Activated CD4-positive, alpha-beta T cell treated with anti-CD3 and anti-CD28 coated beads for 1 hour (primary cell): ENCODE measurements around the gene ACACB.

Experiments
- DNase-seq: peaks from one replicate; pipeline ENCODE4 v3.0.0-alpha.2; 2020

ACACB gene

DNA sequence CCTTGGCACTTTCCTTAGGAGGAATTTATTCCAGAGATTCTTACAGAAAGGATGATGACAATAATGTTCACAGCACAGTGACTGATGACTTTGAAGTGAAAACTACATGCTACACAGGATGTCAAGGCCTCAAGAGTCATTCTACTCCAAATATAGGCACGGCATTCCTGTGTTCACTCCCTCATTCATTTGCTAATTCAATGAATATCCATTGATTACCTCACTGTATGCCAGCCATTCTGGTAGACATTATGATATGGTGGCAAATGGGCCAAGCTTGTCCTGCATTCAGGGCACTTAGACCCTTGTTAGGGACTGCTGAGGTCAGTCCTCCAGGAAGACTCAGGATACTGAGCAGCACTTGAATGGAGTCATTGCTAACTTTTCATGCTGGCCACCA, 144.7 kb downstream of the ACACB start:
- DNase-seq, result no peak

DNA sequence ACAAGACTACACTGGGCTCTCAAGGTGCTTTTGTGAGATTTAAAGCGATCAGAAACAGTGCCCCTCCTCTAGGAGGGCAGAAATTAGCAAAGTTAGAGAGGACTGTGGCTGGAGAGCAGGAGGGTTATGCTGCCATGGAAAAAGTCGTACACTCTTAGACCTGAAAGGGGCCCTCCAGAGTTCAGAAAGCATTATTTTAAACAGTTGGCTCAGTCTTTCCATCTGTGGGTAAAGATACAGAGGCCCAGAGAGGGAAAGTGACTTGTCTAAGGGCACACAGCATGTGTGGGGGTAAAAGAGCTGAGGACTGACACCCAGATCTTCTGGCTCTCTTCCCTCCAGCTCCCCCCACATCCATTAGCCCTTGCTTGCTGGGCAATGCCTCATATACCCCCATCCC, 145.6 kb downstream of the ACACB start:
- no peak for DNase-seq

DNA sequence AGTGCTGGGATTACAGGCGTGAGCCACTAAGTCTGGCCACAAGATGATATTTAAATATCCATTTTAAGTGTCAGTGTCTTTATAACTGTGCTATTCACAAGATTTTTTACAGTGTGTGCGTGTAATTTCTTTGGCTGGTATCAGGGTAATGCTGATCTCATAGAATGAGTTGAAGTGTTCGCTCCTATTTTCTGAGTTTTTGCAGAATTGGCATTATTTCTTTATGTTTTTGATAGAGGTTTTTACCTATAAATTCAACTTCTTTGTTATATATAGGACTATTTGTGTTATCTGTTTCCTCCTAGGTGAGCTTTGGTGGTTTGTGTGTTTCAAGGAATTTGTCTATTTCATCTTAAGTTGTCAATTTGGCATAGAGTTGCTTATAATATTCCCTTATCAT, 147.1 kb downstream of the ACACB start:
- no peak for DNase-seq

DNA sequence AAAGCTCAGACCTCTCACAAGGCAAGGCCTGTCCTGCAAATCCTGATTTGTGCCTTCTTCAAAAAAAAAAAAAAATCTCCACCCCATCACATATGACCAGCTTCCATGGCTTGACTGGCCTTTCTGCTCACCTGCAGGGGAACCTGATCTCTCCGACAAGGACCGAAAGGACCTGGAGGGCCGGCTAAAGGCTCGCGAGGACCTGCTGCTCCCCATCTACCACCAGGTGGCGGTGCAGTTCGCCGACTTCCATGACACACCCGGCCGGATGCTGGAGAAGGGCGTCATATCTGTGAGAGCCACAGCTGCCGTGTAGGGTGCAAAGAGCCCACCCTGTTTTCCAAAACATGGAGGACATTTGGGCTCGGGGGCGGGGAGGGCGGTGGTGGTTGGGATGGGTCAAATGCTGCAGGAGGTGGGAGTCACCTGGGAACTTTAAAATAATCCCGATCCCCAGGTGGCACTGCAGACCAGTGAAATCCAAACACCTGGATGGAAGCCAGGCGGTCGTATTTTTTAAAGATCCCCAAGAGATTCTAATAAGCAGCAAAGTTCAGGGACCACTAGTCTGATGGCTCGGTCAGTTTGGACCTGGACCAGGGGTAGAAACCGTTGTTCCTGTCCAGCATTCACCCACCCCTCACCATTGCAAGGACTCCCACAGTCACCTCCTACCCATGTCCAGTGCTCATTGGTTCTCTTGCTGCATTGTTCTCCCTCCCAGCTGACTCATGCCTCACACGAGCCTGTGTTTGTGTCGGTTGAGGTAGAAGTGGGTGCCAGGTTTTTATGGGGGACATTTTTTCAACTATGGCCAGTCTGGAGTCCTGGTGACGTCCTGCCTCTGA, 147.9 kb downstream of the ACACB start:
- no peak for DNase-seq

DNA sequence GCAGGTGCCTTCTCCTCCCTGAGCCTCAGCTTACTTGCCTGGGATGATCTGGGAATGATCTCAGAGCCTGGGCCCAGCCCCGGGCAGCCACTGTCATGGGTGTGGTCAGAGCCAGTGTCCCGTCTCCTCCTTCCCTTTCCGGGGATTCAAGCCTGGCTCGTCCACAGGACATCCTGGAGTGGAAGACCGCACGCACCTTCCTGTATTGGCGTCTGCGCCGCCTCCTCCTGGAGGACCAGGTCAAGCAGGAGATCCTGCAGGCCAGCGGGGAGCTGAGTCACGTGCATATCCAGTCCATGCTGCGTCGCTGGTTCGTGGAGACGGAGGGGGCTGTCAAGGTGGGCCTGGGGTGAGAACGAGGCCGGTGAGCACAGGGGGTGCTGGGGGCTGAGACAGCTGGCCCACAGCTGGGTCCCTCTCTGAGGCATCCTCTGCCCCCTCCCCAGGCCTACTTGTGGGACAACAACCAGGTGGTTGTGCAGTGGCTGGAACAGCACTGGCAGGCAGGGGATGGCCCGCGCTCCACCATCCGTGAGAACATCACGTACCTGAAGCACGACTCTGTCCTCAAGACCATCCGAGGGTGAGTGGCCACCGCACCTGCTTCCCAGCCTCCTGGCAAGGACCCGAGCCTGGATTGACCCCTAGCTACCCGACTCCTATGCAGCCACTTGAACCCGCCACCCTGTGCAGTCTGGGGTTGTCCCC, 148.7 kb downstream of the ACACB start:
- DNase-seq, result no peak

DNA sequence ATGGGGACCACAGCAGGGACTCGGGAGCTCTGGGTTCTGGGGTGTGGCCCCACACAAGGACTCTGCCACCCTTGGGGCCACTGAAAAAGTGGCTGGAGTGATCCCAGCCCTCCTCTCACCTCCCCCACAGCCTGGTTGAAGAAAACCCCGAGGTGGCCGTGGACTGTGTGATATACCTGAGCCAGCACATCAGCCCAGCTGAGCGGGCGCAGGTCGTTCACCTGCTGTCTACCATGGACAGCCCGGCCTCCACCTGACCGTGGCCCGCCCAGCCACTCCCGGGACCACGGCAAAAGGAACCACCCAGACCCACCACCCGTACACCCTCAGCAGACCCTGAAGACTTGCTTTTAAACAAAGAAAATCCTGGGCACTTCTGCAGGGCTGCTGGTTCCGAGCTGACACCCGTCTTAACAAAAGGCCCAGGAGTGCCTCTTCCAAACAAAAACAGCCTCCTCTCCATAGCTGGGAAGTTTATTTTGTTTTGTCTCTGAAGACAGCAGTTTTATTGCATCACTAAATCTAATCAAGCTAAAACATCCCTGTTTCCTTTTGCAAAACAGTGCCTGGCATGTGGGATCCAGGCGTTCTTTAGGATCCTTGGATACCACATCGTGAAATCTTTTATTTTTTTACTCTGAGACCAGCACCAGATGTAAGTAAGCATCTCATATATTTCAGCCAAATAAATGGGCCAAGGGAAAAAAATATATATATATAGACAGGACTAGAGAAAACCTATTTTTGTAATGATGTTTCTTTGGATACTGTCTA, 149.9 kb downstream of the ACACB start:
- no peak for DNase-seq

DNA sequence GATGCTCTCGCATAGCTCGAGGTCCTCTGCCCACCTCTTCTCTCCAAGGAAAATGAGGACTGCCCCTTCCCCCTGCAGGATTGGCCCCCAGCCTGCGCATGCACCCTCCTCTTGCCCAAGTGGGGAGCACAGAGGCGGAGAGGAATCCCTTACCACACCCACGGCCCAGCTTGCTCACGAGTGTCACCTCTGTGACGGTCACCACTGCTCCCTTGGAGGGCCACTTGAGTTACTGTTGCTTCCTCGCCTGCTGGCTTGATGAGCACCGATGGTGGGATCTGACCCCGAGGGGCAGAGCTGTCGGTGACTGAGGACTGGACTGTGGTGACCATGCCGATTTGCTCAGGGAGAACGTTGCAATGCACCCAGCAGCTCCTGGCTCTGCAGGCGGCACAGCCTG, 151.0 kb downstream of the ACACB start:
- DNase-seq, result no peak

DNA sequence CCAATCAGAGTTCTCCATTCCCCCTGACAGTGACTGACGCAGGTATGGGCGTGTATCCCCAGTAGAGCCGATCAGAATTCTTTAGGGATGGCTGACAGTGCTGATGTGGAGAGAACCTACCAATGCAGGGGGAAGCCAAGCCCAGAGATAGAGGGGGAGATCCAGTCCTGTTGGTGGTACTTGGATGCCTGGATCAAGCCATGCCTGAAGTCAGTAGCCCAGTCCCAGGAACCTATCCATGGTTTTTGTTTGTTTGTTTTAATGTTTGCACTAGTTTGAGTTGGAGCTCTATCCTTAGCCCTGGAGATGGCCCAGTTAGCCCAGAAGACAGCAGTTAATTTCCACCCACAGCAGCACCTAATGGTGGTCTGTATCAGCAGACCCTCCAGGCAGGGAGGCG, 152.5 kb downstream of the ACACB start:
- no peak for DNase-seq

DNA sequence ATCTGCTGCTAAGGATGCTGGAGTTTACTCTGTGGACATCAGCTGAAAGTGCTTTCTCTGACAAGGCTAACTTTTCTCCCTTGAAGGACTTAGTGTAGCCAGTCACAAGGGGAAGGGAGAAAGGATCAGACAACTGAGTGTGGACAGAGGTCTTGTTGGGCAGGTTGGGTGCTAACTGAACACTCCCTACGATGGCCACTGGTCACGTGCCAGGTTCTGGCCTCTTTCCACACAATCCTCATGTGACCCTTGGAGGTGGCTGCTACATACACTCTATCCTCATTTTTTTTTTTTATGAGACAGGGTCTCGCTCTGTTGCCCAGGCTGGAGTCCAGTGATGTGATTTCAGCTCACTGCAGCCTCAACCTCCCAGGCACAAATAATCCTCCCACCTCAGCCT, 153.0 kb downstream of the ACACB start:
- no peak for DNase-seq

DNA sequence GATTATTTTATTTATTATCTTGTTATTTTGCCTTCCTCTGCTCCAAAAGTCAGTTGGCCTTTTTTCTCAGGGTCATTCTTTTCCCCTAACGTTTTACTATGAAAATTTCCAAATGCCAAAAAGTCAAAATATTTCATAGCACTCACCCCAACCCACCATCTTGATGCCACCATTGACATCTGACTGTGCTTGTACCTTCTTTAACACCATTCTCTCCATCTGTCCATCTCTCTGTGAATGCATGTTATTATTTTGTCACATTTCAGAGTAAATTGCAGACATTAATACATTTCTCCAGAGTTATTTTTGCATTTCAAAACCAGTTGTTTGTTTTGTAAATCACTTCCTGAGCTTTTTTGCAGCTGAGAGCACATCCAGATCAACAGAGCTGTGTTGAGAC, 154.1 kb downstream of the ACACB start:
- DNase-seq, result no peak

DNA sequence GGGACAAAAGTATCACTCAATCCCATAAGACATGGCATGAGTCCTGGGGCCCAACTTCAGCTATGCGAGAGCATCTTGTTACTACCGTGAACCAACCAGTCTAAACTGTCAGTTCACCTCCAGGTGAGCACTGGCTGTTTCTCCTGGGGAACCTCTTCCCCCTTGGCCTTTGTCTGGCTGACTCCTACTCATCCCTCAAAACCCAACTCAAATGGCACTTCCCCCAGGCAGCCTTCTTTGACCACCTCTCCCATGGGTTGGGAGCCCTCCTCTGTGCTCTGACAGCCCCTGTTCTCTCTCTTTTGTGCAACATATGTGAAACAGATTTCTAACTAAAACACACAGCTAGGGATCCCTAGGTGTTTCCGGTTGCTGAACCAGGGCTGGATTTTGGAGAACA, 155.0 kb downstream of the ACACB start:
- DNase-seq, result no peak

DNA sequence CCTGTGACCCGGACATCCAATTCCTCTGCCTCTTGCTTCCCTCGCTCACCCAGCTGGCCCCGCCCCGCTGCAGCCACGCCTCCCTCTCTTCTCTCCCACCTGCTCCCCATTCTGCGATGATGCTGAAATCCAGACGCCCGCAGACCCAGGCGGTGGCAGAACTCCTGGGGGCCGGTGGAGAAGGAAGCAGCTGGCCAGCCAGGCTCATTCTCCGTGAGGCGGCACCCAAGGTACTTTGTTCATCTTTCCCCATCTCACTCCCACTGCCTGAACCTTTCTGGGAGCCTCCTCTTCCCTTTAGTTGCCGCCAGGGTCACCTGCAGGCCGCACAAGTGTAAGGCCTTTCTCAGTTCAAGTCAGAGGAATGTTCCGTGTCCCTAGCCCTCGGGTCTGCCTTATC, 157.0 kb downstream of the ACACB start:
- DNase-seq, result no peak

DNA sequence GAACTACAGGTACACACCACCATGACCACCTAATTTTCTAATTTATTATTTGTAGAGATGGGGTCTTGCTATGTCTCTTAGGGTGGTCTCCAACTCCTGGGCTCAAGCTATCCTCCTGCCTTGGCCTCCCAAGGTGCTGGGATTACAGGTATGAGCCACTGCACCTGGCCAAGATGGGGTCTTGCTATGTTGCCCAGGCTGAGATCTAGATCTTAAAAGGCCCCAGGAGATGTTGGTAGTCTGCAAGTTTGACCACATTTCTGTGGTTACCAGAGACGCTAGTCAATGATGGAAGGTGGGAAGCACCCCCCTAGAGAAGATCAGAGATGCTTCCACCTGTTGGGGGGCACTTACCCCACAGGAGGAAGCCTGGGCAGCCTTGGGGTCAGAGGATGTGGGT, 158.0 kb downstream of the ACACB start:
- no peak for DNase-seq

DNA sequence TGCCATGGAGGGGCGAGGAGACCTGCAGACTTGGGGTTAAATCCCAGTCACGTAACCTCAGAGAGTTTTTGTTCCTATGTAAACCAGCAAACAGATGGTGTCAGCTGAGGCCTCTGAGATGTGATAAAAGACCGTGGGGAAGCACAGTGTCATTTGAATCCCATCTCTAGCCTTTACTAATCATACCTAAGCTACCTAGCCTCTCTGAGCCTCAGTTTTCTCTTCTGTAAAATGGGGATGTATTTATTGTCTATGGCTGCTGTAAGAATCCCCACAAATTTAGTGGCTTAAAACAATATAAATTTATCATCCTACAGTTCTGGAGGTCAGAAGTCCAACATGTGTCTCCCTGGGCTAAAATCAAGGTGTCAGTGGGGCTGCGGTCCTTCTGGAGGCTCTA, 158.8 kb downstream of the ACACB start:
- no peak for DNase-seq

DNA sequence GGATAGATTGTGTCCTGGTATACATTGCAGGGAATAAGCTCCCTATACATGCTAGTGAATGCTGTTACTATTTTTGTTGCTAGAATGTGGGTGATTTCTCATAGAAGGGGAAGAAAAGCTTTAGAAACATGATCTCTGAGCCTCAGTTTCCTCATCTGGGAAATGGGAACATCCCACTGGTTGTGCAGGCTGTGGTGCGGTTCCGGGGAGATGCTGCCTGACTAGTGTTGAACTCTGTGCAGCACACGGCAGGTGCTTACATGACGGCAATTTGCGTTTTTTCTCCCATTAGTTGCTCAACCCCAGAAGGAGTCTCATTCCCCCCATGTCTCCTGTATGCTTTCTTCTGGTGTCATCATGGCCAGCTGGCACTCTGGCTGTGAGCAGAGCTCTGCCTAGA, 159.8 kb downstream of the ACACB start:
- DNase-seq, result no peak

DNA sequence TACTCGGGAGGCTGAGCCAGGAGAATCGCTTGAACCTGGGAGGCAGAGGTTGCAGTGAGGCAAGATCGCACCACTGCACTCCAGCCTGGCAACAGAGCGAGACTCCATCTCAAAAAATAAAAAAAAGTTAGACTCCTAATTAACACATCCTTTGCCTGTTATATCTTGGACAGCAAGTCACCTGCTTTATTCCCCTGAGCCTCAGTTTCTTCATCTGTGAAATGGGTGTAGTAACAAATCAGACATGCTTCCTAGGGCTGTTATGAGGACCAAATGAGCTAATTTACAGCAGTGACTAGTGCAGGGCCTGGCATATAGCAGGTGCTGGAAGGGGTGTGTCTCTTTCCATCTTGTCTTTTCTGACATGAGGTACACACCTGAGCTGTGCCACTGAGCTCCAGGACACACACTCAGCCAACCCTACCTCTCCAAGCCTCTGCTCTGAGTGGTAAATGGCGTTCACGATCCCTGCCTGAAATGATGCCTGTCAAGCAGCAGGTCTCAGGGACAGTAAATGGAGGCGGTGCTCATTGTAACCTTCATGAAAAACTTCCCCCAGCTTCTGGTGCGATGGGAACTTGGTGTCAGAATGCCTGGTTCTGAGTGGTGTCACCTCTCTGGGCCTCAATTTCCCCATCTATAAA, 161.0 kb downstream of the ACACB start:
- no peak for DNase-seq

DNA sequence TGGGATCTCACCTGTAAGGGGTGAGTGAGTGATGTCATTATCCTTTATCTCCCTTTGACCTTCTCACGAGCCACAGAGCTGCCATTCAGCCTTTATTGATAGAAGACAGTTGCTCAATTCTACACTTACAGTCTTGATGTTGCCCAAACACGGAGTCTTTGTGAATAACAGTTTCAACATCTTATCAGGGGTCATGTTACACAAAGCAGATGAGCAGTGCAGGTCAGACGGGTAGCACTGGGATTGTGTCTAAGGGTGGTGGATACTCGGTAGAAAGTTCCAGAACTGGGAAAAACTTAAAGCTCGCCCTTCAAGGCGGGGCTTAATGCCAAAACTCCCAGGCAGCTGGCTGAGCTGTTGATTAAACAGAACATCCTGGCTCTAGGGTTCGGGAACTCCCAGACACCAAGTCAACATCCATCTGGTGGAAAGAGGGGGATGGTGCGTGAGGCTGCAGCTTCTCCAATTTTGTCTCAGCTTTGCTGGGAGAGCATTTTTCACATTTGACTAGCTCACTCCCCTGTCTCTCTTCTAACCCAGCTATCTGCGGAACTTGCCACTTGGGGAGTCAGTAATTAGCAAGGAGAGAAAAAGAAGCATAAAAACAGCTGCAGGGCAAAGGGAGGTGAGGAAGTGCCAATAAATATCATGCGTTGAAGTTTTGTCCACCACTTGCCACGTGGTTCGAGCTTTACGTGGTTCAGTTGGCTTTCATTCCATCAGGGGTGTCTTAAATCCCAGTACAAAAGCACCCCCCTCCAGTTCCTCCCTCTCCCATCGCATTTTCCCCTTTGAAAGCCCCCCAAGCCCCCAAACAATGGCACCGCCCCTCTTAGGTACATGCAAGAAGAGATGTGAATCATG, 161.7 kb downstream of the ACACB start:
- DNase-seq, result no peak

DNA sequence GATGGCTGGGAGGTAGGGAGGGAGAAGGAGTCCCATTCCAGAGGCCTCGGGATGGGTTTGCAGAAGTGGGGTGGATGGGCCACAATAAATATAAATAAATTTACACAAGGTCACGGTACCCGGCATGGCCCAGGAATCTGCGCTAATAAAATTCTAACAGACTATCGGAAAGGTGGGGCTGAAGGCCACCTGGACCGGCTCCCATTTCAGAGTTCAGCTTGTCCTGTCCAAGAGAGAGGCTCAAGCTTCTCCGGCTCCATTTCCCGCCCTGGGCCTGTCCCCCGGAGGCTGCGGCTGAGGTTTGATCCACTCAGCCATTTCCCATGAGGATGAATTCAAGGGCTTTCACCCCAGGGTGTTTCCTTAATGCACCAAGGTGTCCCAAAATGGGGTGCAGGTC, 162.5 kb downstream of the ACACB start:
- no peak for DNase-seq

DNA sequence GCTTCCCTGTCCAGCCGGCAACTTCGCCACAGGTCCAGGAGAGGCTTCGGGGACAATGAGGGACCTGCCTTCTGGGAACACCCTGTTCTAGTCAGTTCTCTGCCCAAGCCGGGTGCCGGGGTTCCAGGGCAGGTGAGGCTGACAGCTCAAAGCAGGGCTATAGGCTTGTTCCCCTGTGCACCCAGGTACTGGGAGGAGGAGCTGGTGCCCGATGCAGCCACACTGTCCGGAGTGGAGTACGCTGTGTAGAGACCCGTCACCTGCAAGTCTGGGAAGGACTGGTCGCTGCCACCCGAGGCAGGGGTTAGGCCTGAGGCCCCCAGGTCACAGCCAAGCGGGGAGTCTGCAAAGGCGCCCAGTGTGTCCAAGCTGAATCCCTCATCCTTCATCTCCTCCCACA, 163.1 kb downstream of the ACACB start:
- no peak for DNase-seq

DNA sequence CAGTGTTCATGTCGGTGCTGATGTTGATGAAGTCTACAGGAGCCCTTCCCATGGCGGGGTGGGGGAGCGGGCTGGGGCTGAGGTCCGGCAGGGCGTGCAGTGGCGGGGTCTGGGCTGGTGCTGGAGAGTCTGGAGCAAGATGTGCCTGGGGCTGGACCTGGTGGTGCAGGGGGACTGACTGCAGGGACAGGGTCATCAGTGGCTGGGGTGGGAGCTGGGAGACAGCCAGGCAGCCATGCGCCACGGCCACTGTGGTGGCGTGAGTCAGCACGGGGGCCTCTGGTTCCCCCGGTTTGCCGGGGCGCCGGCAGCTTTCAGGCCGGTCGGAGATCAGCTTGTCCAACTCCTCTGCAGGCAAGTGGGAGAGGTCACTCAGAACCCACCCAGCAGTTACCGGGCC, 165.1 kb downstream of the ACACB start:
- DNase-seq, result no peak

DNA sequence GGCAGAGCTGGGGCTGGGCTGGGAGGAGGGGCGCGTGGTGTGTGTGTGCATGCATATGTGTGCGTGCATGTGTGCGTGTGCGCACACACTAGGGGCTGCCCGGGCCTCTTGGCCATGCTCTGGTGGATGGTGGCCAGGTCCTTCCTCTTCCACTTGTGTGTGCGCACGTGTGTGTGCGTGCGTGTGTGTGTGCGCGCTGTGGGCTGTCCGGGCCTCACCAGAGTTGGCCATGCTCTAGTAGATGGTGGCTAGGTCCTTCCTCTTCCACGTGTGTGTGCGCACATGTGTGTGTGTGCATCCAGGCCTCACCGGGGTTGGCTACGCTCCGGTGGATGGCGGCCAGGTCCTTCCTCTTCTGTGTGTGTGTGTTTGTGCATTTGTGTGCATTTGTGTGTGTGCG, 168.0 kb downstream of the ACACB start:
- no peak for DNase-seq

DNA sequence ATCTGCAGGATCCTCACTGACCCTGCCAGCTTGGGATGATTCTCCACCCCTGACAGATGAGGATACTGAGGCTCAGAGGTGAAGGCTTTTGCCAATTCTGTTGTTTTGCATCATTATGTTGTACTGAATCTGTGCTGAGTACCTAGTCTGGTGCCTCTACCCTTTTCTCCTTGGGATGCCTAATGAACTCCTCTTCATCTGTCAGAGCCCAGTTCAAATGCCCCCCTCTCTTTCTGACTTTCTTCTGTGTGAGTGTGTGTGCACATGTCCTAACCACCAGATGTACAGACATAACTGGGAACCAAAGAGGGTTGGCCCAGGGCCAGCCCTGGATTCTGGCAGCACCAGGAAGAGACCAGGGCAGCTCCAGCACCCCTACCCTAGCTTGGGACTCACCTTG, 169.9 kb downstream of the ACACB start:
- no peak for DNase-seq
